Activated CD8-positive, alpha-beta memory T cell treated with anti-CD3 and anti-CD28 coated beads for 36 hours (primary cell): ENCODE measurements around the gene ARID3A. TPM values are rescaled to one million over a fixed set of nuclear protein-coding genes. Genes with fewer than 3 reads are reported as not detected.
"Not testable (repeated sequence)": the region's sequence is repeated elsewhere in the genome, so short reads cannot be mapped to it uniquely, and the experiment has no call there.

ENCODE experiments used
- CTCF ChIA-PET: fragments of 350-600 bp; sonication (Branson Sonifier 250); formaldehyde crosslinking; loops from one replicate; lab custom pipeline; 2021; ENCODE audit warnings: antibody characterized with exemption; lab: Charles Lee
- POLR2A ChIA-PET: fragments of 350-600 bp; sonication (Branson Sonifier 250); formaldehyde crosslinking; loops from one replicate; lab custom pipeline; 2021; ENCODE audit warnings: antibody characterized with exemption; lab: Charles Lee
- total RNA-seq, 2 experiments: library from RNA; stranded (reverse); gene quantifications; one replicate each; pipeline ENCODE4 v1.2.3, GENCODE V29; 2021

The ARID3A gene
- total RNA-seq, result 10 to 100 TPM; 18.8 to 19.0 TPM

GRCh38 chr19:925526-926322, at the start of gene ARID3A:
Gene ARID3A (plus strand): TSS chr19:926035. CDS start chr19:929529, 3,494 bp downstream.
- CTCF ChIA-PET, result interaction anchor here (1.0 to 8.3 kb wide), 4 partner anchors 12 to 314 kb away, joined by 4 to 101 read pairs (median 5); partner anchors contain the start of genes CFD and WDR18
- POLR2A ChIA-PET, result interaction anchor here (1.1 to 1.4 kb wide), 2 partner anchors 58 to 149 kb away, joined by 3 to 5 read pairs; partner anchors contain the start of gene WDR18

DNA sequence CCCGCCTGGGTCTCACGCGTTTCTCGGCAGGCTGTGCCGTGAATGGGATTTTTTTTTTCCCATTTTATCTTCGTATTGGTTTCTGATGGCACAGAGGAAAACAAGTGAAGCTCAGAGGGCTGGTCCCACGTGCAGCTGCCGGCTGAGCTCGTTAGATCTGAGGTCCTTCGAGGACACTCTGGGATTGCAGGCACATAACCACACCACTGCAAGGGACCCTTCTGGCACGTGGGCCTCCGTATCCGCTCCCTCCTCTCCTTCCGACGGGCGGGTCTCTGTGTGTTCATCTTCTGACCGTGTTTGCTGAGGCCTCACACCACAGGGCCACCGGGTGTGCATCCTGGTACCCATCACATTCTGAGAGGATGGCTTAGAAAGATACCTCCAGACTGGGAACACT, 49.7 kb upstream of the ARID3A start:
- ChIA-PET POLR2A (no interaction called here), CTCF (interaction anchor here (0.8 kb wide), 1 partner anchor 13 kb away, joined by 3 read pairs; no protein-coding TSS in a partner anchor)

- CTCF ChIA-PET, result no interaction called here
- POLR2A ChIA-PET, result no interaction called here
Measured at GRCh38 chr19:876780-877314, 49.0 kb upstream of the ARID3A start.

- CTCF ChIA-PET, result interaction anchor here (0.6 kb wide), 1 partner anchor 10 kb away, joined by 4 read pairs; no protein-coding TSS in a partner anchor
- POLR2A ChIA-PET, result not testable (repeated sequence)
Measured at GRCh38 chr19:877992-878660, 47.7 kb upstream of the ARID3A start.

DNA sequence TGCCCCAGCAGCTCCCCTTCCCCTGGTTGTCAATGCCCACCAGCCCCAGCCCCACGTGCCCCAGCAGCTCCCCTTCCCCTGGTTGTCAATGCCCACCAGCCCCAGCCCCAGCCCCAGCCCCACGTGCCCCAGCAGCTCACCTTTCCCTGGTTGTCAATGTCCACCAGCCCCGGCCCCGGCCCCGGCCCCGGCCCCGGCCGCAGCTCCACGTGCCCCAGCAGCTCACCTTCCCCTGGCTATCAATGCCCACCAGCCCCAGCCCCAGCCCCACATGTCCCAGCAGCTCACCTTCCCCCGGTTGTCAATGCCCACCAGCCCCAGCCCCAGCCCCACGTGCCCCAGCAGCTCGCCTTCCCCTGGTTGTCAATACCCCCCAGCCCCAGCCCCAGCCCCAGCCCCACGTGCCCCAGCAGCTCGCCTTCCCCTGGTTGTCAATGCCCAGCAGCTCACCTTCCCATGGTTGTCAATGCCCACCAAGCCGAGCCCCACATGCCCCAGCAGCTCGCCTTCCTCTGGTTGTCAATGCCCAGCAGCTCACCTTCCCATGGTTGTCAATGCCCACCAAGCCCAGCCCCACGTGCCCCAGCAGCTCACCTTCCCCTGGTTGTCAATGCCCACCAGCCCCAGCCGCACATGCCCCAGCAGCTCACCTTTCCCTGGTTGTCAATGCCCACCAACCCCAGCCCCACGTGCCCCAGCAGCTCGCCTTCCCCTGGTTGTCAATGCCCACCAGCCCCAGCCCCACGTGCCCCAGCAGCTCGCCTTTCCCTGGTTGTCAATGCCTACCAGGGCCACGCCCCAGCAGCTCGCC, 46.9 kb upstream of the ARID3A start:
- POLR2A ChIA-PET, result interaction anchor here (0.6 kb wide), 1 partner anchor 1111 kb away, joined by 3 read pairs; no protein-coding TSS in a partner anchor
- CTCF ChIA-PET, result not testable (repeated sequence)

- POLR2A ChIA-PET, result no interaction called here
- CTCF ChIA-PET, result no interaction called here
Measured at GRCh38 chr19:879711-880438, 46.0 kb upstream of the ARID3A start.

GRCh38 chr19:881385-882071, 44.3 kb upstream of the ARID3A start:
- ChIA-PET POLR2A (interaction anchor here (0.6 kb wide), 1 partner anchor 11 kb away, joined by 3 read pairs; the partner anchor contains the start of gene MED16), CTCF (interaction anchor here (0.6 kb wide), 1 partner anchor 83 kb away, joined by 3 read pairs; no protein-coding TSS in a partner anchor)

- ChIA-PET CTCF (no interaction called here), POLR2A (interaction anchor here (0.5 kb wide), 1 partner anchor 12 kb away, joined by 3 read pairs; no protein-coding TSS in a partner anchor)
Measured at GRCh38 chr19:882871-883497, 42.9 kb upstream of the ARID3A start.

DNA sequence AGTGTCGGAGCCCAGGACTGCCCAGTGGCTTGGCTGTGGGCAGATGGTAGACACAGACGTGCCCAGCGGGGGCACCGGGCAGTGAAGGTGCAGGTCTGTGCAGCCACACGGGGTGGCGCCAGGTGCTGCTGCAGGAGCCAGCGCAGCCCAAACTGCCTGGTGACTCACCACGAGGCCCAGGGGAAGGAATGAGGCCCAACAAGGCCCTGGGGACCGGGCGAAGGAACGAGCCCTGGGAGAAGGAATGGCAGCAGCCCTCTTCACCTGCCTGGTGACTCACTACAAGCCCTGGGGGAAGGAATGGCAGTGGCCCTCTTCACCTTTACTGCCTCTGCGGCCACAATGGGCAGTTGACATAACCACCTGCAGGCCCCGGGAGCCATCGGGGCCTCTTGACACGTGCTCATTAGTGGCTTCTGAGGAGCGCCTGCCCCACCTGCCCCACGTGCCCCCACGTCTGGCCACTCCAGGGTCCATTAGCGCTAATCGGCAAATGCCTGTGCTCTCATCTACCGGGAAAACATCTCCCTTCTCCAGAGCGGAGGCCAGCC, 42.1 kb upstream of the ARID3A start:
- POLR2A ChIA-PET, result no interaction called here
- CTCF ChIA-PET, result no interaction called here

- POLR2A ChIA-PET, result no interaction called here
- CTCF ChIA-PET, result no interaction called here
Measured at GRCh38 chr19:884420-885211, 41.2 kb upstream of the ARID3A start.

GRCh38 chr19:885536-886224, 40.2 kb upstream of the ARID3A start:
- CTCF ChIA-PET, result no interaction called here
- POLR2A ChIA-PET, result no interaction called here

GRCh38 chr19:887072-887471, 38.8 kb upstream of the ARID3A start:
- CTCF ChIA-PET, result no interaction called here
- POLR2A ChIA-PET, result no interaction called here

- ChIA-PET POLR2A (no interaction called here), CTCF (interaction anchor here (0.7 kb wide), 1 partner anchor 10 kb away, joined by 4 read pairs; no protein-coding TSS in a partner anchor)
Measured at GRCh38 chr19:887599-887998, 38.2 kb upstream of the ARID3A start.

DNA sequence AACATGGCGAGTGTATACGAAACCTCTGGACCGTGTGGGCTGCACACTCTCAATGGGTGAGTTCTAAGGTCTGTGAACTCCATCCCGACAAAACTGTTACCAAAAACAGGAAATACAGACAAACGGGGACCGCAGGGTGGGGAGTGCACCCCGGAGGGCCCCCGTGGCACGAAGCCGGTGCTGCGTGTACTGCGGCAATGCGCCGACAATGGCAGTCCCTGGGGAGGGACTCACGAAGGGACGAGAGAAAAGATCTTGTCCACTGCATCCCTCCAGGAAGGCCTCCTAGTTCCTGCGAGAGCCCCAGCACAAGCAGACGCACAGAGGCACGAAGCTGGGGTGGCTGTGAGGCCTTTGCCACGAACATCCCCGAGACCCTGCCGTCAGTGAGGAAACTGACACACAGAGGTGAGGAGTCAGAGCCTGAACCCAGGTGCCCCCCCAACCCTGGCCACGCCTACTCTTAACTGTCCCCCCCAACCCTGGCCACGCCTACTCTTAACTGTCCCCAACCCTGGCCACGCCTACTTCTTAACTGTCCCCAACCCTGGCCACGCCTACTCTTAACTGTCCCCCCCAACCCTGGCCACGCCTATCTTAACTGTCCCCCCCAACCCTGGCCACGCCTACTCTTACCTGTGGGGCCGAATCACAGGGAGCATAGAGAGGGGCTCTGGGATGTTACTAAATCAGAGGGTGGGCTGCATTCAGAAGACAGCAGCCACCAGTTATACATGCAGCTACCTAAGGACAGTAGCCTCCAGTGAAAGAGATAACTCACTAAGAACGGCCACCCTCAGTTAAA, 37.1 kb upstream of the ARID3A start:
- ChIA-PET CTCF (interaction anchor here (0.7 to 1.4 kb wide), 3 partner anchors 11 to 25 kb away, joined by 3 to 4 read pairs (median 4); no protein-coding TSS in a partner anchor), POLR2A (no interaction called here)
